SK-N-MC (cell line): ENCODE results near the gene PRSS50.

Source experiments
- EZH2 ChIP-seq: fragments of 200-600 bp; sonication (generic); IDR thresholded peaks from one replicate; pipeline ENCODE4 v1.6.1; 2017; ENCODE audit warnings: antibody characterized with exemption
- POLR2AphosphoS5 ChIP-seq: IDR thresholded peaks from 2 replicates; pipeline ENCODE4 v1.6.1; 2012; ENCODE audit warnings: mild to moderate bottlenecking, low read depth, low read length, borderline replicate concordance

DNA sequence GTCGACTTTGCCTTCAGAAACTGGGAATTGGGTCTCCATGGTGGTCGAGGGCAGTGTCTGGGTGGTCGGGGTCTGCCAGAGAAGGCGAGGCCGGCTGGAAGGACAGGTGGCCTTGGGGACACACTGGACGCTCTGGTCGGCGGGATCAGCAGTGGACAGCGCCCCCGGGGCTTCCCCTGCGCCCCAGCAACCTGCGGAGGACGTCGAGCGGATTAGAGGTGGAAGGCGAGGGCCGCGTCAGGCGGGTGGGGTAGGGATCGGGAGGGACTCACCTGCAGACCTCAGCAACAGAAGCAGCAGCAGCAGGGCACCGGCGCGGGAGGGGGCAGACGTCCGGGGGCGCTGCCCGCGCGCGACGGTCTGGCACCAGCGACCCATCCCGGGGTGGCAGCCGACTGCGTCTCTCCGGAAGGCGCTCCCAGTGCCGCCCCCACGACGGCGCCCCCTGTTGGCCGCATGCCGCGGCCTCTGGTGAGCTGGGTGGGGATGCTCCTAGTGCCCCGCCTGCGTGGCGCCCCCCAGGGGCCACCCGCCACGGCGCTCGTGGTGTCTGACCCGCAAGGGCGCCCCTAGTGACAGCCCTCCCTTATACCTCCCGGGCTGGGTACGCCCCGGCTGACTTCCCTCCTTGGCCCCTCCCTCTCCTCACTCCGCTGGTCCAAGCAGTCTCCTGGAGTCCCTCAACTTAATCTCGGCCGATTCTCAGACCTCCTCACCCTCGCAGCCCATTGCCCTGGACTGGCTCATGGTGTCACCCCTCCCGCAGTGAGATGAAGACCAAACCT, at the start of gene PRSS50:
- no peak for TF ChIP-seq POLR2AphosphoS5
- no peak for TF ChIP-seq EZH2
